H9 (cell line): ENCODE measurements around the gene RHOC. TPM values are rescaled to one million over a fixed set of nuclear protein-coding genes. Genes with fewer than 3 reads are reported as not detected.
A peak's percentile ranks its signal among the peaks of the same experiment; 100 is the strongest.

ENCODE experiments used
- DNase-seq: peaks from one replicate; pipeline ENCODE4 v3.0.0-alpha.2; 2017
- H2AFZ ChIP-seq: one replicate; pipeline ENCODE4 v1.6.1; 2013; ENCODE audit warnings: mild to moderate bottlenecking, low read length, control low read depth, moderate library complexity
- H2AK5ac ChIP-seq: 2 replicates; pipeline ENCODE4 v1.6.1; 2013; ENCODE audit warnings: low read length, control low read depth, mixed read lengths; ENCODE audit not compliant: insufficient read length
- H2BK120ac ChIP-seq: one replicate; pipeline ENCODE4 v1.6.1; 2013; ENCODE audit warnings: low read depth, mild to moderate bottlenecking, low read length, control low read depth, inconsistent platforms; ENCODE audit not compliant: poor library complexity, severe bottlenecking
- H2BK12ac ChIP-seq: 2 replicates; pipeline ENCODE4 v1.6.1; 2013; ENCODE audit warnings: low read length, control low read depth, mixed read lengths, low read depth; ENCODE audit not compliant: insufficient read length
- H2BK15ac ChIP-seq: 2 replicates; pipeline ENCODE4 v1.6.1; 2013; ENCODE audit warnings: low read depth, low read length, control low read depth
- H2BK20ac ChIP-seq: one replicate; pipeline ENCODE4 v1.6.1; 2013; ENCODE audit warnings: low read depth, mild to moderate bottlenecking, low read length, control low read depth, inconsistent platforms; ENCODE audit not compliant: poor library complexity, severe bottlenecking
- H2BK5ac ChIP-seq: 2 replicates; pipeline ENCODE4 v1.6.1; 2013; ENCODE audit warnings: low read length, control low read depth, mixed read lengths; ENCODE audit not compliant: insufficient read length
- H3K14ac ChIP-seq: 2 replicates; pipeline ENCODE4 v1.6.1; 2013; ENCODE audit warnings: low read length, control low read depth; ENCODE audit not compliant: insufficient read depth
- H3K18ac ChIP-seq: 2 replicates; pipeline ENCODE4 v1.6.1; 2013; ENCODE audit warnings: low read depth, mild to moderate bottlenecking, mixed read lengths, low read length, control low read depth; ENCODE audit not compliant: insufficient read length
- H3K23ac ChIP-seq: 2 replicates; pipeline ENCODE4 v1.6.1; 2013; ENCODE audit warnings: low read length, control low read depth, mixed read lengths, low read depth; ENCODE audit not compliant: insufficient read length
- H3K23me2 ChIP-seq: 2 replicates; pipeline ENCODE4 v1.6.1; 2013; ENCODE audit warnings: low read depth, mild to moderate bottlenecking, mixed read lengths, low read length, control low read depth; ENCODE audit not compliant: insufficient read length, poor library complexity, severe bottlenecking
- H3K27ac ChIP-seq: 2 replicates; pipeline ENCODE4 v1.5.1; 2013; ENCODE audit warnings: low read length, control low read depth, mixed read lengths, low read depth; ENCODE audit not compliant: insufficient read length
- H3K27me3 ChIP-seq: 2 replicates; pipeline ENCODE4 v1.6.1; 2013; ENCODE audit warnings: low read length, control low read depth, inconsistent platforms; ENCODE audit not compliant: insufficient read depth
- H3K4ac ChIP-seq: 2 replicates; pipeline ENCODE4 v1.6.1; 2013; ENCODE audit warnings: low read depth, mild to moderate bottlenecking, control low read depth, inconsistent platforms, low read length, moderate library complexity
- H3K4me1 ChIP-seq: 2 replicates; pipeline ENCODE4 v1.6.1; 2013; ENCODE audit warnings: low read length, control low read depth, inconsistent platforms; ENCODE audit not compliant: insufficient read depth
- H3K4me2 ChIP-seq: 2 replicates; pipeline ENCODE4 v1.6.1; 2013; ENCODE audit warnings: low read length, control low read depth, mixed read lengths; ENCODE audit not compliant: insufficient read length, insufficient read depth
- H3K56ac ChIP-seq: 2 replicates; pipeline ENCODE4 v1.6.1; 2013; ENCODE audit warnings: low read depth, mild to moderate bottlenecking, mixed read lengths, low read length, control low read depth; ENCODE audit not compliant: insufficient read length
- H3K79me1 ChIP-seq: 2 replicates; pipeline ENCODE4 v1.6.1; 2013; ENCODE audit warnings: low read depth, mild to moderate bottlenecking, moderate library complexity, low read length, control low read depth, inconsistent platforms; ENCODE audit not compliant: insufficient read depth, poor library complexity, severe bottlenecking
- H3K79me2 ChIP-seq: 2 replicates; pipeline ENCODE4 v1.6.1; 2013; ENCODE audit warnings: low read length, control low read depth, inconsistent platforms; ENCODE audit not compliant: insufficient read depth
- H3K9ac ChIP-seq: 2 replicates; pipeline ENCODE4 v1.6.1; 2013; ENCODE audit warnings: low read length, control low read depth, mixed read lengths; ENCODE audit not compliant: insufficient read length; ENCODE audit errors: extremely low read depth
- H3K9me3 ChIP-seq: one replicate; pipeline ENCODE4 v1.6.1; 2013; ENCODE audit warnings: low read depth, low read length, inconsistent platforms; ENCODE audit not compliant: control insufficient read depth
- H3T11ph ChIP-seq: one replicate; pipeline ENCODE4 v1.6.1; 2013; ENCODE audit warnings: mild to moderate bottlenecking, low read length, control low read depth, inconsistent platforms
- H4K20me1 ChIP-seq: one replicate; pipeline ENCODE4 v1.6.1; 2013; ENCODE audit not compliant: control insufficient read depth, insufficient read length, insufficient read depth
- H4K5ac ChIP-seq: 2 replicates; pipeline ENCODE4 v1.6.1; 2013; ENCODE audit warnings: low read depth, mild to moderate bottlenecking, mixed read lengths, low read length, control low read depth; ENCODE audit not compliant: insufficient read length
- H4K8ac ChIP-seq: replicated peaks from 2 replicates; pipeline ENCODE4 v1.6.1; 2013; ENCODE audit warnings: low read length, control low read depth, mixed read lengths, low read depth; ENCODE audit not compliant: insufficient read length
- H4K91ac ChIP-seq: 2 replicates; pipeline ENCODE4 v1.6.1; 2013; ENCODE audit warnings: low read depth, mild to moderate bottlenecking, moderate library complexity, mixed read lengths, low read length, control low read depth; ENCODE audit not compliant: insufficient read length
- H3K27ac Mint-ChIP-seq, 3 experiments: 2 replicates in 2 of 3; 3 replicates in 1 of 3; pipeline ENCODE4 v1.8.0; 2020 to 2021; ENCODE audit warnings: mixed read lengths in 3 of 3, mild to moderate bottlenecking in 1 of 3, moderate library complexity in 1 of 3
- H3K27me3 Mint-ChIP-seq: 2 replicates; pipeline ENCODE4 v1.8.0; 2021; ENCODE audit warnings: low read depth, mild to moderate bottlenecking, moderate library complexity, mixed read lengths
- H3K36me3 Mint-ChIP-seq, 3 experiments: 2 replicates in 2 of 3; 3 replicates in 1 of 3; pipeline ENCODE4 v1.8.0; 2020 to 2021; ENCODE audit warnings: low read depth in 3 of 3, mixed read lengths in 3 of 3; ENCODE audit not compliant: insufficient read depth in 1 of 3
- H3K4me1 Mint-ChIP-seq, 2 experiments: 2 replicates each; pipeline ENCODE4 v1.8.0; 2020; ENCODE audit warnings: mixed read lengths in 2 of 2
- H3K4me3 Mint-ChIP-seq, 2 experiments: 2 replicates in 1 of 2; 3 replicates in 1 of 2; pipeline ENCODE4 v1.8.0; 2020 to 2021; ENCODE audit warnings: mild to moderate bottlenecking in 2 of 2, mixed read lengths in 2 of 2, moderate library complexity in 1 of 2
- H3K9me3 Mint-ChIP-seq, 2 experiments: 2 replicates in 1 of 2; 3 replicates in 1 of 2; pipeline ENCODE4 v1.8.0; 2020; ENCODE audit warnings: mild to moderate bottlenecking in 2 of 2, mixed read lengths in 2 of 2, moderate library complexity in 1 of 2
- WGBS: extraction: QIAGEN DNeasy Blood & Tissue Kit; methylation state at CpG from one replicate; pipeline ENCODE4 v1.1.7; 2013; ENCODE audit warnings: missing lambda C conversion rate, low lambda C conversion rate, mixed read lengths; ENCODE audit not compliant: insufficient read length; ENCODE audit errors: extremely low coverage; 5-methylcytosine and 5-hydroxymethylcytosine counted together
- total RNA-seq: library from RNA; stranded (reverse); gene quantifications from 2 replicates; pipeline ENCODE4 v1.2.1, GENCODE V29; 2021
- TF ChIP-seq, protein P1 (sequence below): fragments of 200-600 bp; sonication (generic); conservative IDR thresholded peaks from 3 replicates; pipeline ENCODE4 v1.8.0; 2021; ENCODE audit warnings: antibody characterized with exemption, mild to moderate bottlenecking

RHOC gene
- total RNA-seq, 1 experiment from 2014 or later: 68.9 TPM

- Histone ChIP-seq H3K23ac (no peak overlapping the region), H2BK120ac (no peak overlapping the region), H3K14ac (peak overlapping the region; percentile 38; the same call in 1 of the 2 replicates), H3K23me2 (peaks cover 8% of the 10 kb centered on the region), H4K8ac (no peak overlapping the region), H3K27ac (no peak overlapping the region), H2AFZ (no peak overlapping the region), H3K79me2 (no peaks in the 10 kb centered on the region), H2BK5ac (no peak overlapping the region), H3K79me1 (no peaks in the 10 kb centered on the region), H3K4me1 (no peaks in the 10 kb centered on the region), H3T11ph (no peak overlapping the region), H4K5ac (no peak overlapping the region), H2BK12ac (no peak overlapping the region), H4K91ac (no peak overlapping the region), H3K27me3 (peaks cover 13% of the 10 kb centered on the region; the same call in 1 of the 2 replicates), H4K20me1 (no peaks in the 10 kb centered on the region), H3K18ac (no peak overlapping the region), H2AK5ac (no peak overlapping the region), H3K4me2 (peak overlapping the region; percentile 52), H3K4ac (no peak overlapping the region), H2BK15ac (no peak overlapping the region), H3K56ac (no peak overlapping the region), H3K9me3 (no peaks in the 10 kb centered on the region), H2BK20ac (no peak overlapping the region), H3K9ac (no peak overlapping the region)
- no CpG with 5 or more reads among the region's 58 CpGs for WGBS
- peaks cover 4 to 6% of the 10 kb centered on the region in 2 experiments; a peak in 2 of 4 replicates for H3K4me1 Mint-ChIP-seq
- H3K9me3 Mint-ChIP-seq: peaks cover 1 to 8% of the 10 kb centered on the region in 2 experiments; a peak in 3 of 5 replicates
- peaks cover 58% of the 10 kb centered on the region for H3K27me3 Mint-ChIP-seq
- peak; percentile 77 for DNase-seq
- H3K27ac Mint-ChIP-seq: no peak overlapping the region
- H3K4me3 Mint-ChIP-seq: peak overlapping the region; percentile 30 to 57
- peaks cover 0 to 7% (median 0%) of the 10 kb centered on the region in 3 experiments; a peak in 1 of 7 replicates for H3K36me3 Mint-ChIP-seq
- TF ChIP-seq, protein P1, sequence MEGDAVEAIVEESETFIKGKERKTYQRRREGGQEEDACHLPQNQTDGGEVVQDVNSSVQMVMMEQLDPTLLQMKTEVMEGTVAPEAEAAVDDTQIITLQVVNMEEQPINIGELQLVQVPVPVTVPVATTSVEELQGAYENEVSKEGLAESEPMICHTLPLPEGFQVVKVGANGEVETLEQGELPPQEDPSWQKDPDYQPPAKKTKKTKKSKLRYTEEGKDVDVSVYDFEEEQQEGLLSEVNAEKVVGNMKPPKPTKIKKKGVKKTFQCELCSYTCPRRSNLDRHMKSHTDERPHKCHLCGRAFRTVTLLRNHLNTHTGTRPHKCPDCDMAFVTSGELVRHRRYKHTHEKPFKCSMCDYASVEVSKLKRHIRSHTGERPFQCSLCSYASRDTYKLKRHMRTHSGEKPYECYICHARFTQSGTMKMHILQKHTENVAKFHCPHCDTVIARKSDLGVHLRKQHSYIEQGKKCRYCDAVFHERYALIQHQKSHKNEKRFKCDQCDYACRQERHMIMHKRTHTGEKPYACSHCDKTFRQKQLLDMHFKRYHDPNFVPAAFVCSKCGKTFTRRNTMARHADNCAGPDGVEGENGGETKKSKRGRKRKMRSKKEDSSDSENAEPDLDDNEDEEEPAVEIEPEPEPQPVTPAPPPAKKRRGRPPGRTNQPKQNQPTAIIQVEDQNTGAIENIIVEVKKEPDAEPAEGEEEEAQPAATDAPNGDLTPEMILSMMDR: peak; percentile 43
Measured at GRCh38 chr1:112744009-112744578, 37.2 kb upstream of the RHOC start.
